Peyer's patch (tissue), 4 donors: ENCODE measurements around the gene FGFR4.

Experiments used
- CTCF ChIP-seq, 6 experiments: fragments of 450-650 bp in 4 of 6; fragments of 200-600 bp in 2 of 6; sonication (generic) in 1 of 6; IDR thresholded peaks; one replicate each; pipeline ENCODE4 v1.5.1; 2017 to 2019; ENCODE audit warnings: antibody characterized with exemption in 6 of 6, mild to moderate bottlenecking in 3 of 6, moderate library complexity in 1 of 6
- POLR2A ChIP-seq, 2 donors: fragments of 450-650 bp; IDR thresholded peaks; one replicate each; pipeline ENCODE4 v1.5.1; 2017; ENCODE audit warnings: antibody characterized with exemption in 2 of 2, mild to moderate bottlenecking in 2 of 2, moderate library complexity in 2 of 2

- TF ChIP-seq CTCF (IDR thresholded peaks at IDR 0.05) (no peak), POLR2A (IDR thresholded peaks at IDR 0.05) (no peak)
Measured at GRCh38 chr5:177064500-177065277, 22.0 kb upstream of the FGFR4 start.
